Smooth muscle cell of bladder (primary cell): ENCODE measurements around the gene ADAMTS17. TPM values are rescaled to one million over a fixed set of nuclear protein-coding genes. Genes with fewer than 3 reads are reported as not detected.

Experiments used
- total RNA-seq: library from RNA; depleted of rRNA; stranded (reverse); fragments of >200 nt; gene quantifications from 2 replicates; pipeline ENCODE4 v1.2.3, GENCODE V29; 2014

ADAMTS17 gene
- total RNA-seq, result under 0.01 and 0.09 TPM in 2 replicates

GRCh38 chr15:100341750-100342560, at the start of gene ADAMTS17:
Gene ADAMTS17 (minus strand): TSS chr15:100341975. CDS start chr15:100341899, 76 bp downstream.

Other genes starting within 250 kb of the ADAMTS17 start
- gene CERS3, start 187.0 kb upstream of the ADAMTS17 start, total RNA-seq, result 0.14 TPM in 1 of 2 replicates, not detected in the other